Measurements from ENCODE around the gene NPTX2. TPM values are rescaled to one million over a fixed set of nuclear protein-coding genes. Genes with fewer than 3 reads are reported as not detected.
"Not testable (repeated sequence)": the region's sequence is repeated elsewhere in the genome, so short reads cannot be mapped to it uniquely, and the experiment has no call there.

The NPTX2 gene
- total RNA-seq, 3 donors from 2014 or later (not counting 1 experiment from before 2014, with no cell fraction given), result 0.14 TPM; not detected in 2

DNA sequence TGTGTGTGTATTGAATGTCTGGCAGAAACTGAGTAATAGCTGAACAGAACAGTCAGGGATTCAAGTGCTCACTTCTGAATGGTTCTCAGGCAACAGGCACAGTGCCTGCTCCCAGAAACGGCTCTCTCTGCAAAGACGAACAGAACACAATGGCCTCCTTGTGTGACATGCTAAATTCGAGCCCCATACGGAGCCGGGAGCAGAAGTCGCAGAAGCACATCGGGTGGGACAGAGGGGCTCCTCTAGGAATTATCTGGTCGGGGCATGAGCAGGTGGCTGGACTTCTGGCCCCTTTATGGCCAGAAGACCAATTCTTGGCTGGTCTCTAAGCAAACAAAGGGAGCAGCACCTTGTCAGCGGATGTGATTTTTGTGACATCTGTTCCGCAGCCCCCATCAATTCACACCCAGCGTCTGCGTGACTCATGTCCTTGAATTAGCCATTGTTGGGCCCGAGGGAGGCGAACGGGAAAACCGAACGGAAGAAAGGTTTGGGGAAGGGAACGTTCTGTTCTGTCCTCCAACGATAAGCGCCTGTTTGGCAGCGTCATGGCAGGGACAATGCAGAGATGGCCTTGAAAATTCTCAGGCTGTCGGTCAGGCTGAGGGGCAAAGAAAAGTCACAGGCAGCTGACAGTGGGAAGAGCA is 47.3 kb upstream of the NPTX2 start:
- Histone ChIP-seq H3K4me1 (ENCODE audit: control insufficient read depth, insufficient read depth, low read length) (no peaks in the 10 kb centered on the region), H3K36me3 (ENCODE audit: control insufficient read depth, insufficient read depth, low read length) (no peaks in the 10 kb centered on the region), H3K27me3 (ENCODE audit: control insufficient read depth, insufficient read depth, low read length) (no peaks in the 10 kb centered on the region), H3K4me3 (ENCODE audit: low read length) (no peak overlapping the region), H3K9me3 (ENCODE audit: control insufficient read depth, insufficient read depth, low read length) (no peaks in the 10 kb centered on the region), H3K27ac (ENCODE audit: low read length) (no peak overlapping the region)
- intact Hi-C loops (cut with micrococcal nuclease), result no loop called here
- TF ChIP-seq, protein P1, sequence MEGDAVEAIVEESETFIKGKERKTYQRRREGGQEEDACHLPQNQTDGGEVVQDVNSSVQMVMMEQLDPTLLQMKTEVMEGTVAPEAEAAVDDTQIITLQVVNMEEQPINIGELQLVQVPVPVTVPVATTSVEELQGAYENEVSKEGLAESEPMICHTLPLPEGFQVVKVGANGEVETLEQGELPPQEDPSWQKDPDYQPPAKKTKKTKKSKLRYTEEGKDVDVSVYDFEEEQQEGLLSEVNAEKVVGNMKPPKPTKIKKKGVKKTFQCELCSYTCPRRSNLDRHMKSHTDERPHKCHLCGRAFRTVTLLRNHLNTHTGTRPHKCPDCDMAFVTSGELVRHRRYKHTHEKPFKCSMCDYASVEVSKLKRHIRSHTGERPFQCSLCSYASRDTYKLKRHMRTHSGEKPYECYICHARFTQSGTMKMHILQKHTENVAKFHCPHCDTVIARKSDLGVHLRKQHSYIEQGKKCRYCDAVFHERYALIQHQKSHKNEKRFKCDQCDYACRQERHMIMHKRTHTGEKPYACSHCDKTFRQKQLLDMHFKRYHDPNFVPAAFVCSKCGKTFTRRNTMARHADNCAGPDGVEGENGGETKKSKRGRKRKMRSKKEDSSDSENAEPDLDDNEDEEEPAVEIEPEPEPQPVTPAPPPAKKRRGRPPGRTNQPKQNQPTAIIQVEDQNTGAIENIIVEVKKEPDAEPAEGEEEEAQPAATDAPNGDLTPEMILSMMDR (IDR thresholded peaks at IDR 0.05), result no peak
- Mint-ChIP-seq H3K27me3 (ENCODE audit: low read depth in 2 of 2) (no peaks in the 10 kb centered on the region), H3K4me3 (no peak overlapping the region), H3K9me3 (no peaks in the 10 kb centered on the region), H3K36me3 (no peaks in the 10 kb centered on the region), H3K4me1 (no peaks in the 10 kb centered on the region), H3K27ac (no peak overlapping the region)
- no peak for ATAC-seq
- 80% methylated on average over 22 of the region's 22 CpGs for WGBS (ENCODE audit: insufficient coverage)
- DNase-seq, result no peak

DNA sequence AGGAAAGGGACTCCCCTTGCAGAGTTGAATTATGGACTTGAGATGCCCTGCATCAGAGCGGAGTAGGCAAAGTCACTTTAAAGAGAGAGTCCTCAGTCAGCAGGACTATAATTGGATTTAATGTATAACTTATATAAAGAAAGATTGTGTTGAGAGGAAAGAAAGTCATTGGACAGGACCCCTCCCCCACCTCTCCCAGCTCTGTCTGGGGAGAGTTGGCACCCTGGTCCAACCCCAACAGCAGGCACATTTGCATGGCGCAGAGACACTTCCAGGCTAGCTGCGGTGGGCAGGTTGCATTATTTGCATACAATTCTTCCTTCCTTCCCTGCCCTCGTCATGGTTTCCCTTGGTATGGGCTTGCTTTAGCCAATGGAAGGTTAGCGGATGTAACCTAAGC is 46.1 kb upstream of the NPTX2 start:
- peaks cover 4 to 6% of the 10 kb centered on the region in 2 donors for H3K9me3 Mint-ChIP-seq
- H3K36me3 Mint-ChIP-seq, result no peaks in the 10 kb centered on the region
- WGBS (ENCODE audit: insufficient coverage), result 76% methylated on average over 5 of the region's 5 CpGs
- ATAC-seq (no peak), DNase-seq (no peak)
- H3K27me3 Mint-ChIP-seq (ENCODE audit: low read depth in 2 of 2), result no peaks in the 10 kb centered on the region
- no peaks in the 10 kb centered on the region for H3K4me1 ChIP-seq (ENCODE audit: control insufficient read depth, insufficient read depth, low read length)
- no peaks in the 10 kb centered on the region for H3K4me1 Mint-ChIP-seq
- H3K36me3 ChIP-seq (ENCODE audit: control insufficient read depth, insufficient read depth, low read length), result no peaks in the 10 kb centered on the region
- TF ChIP-seq, protein P1 (IDR thresholded peaks at IDR 0.05), result no peak
- H3K4me3 Mint-ChIP-seq, result no peak overlapping the region
- H3K27ac ChIP-seq (ENCODE audit: low read length), result no peak overlapping the region
- no peak overlapping the region for H3K4me3 ChIP-seq (ENCODE audit: low read length)
- no peaks in the 10 kb centered on the region for H3K27me3 ChIP-seq (ENCODE audit: control insufficient read depth, insufficient read depth, low read length)
- H3K27ac Mint-ChIP-seq, result no peak overlapping the region
- peaks cover 5% of the 10 kb centered on the region for H3K9me3 ChIP-seq (ENCODE audit: control insufficient read depth, insufficient read depth, low read length)
- intact Hi-C loops (cut with micrococcal nuclease), result no loop called here

DNA sequence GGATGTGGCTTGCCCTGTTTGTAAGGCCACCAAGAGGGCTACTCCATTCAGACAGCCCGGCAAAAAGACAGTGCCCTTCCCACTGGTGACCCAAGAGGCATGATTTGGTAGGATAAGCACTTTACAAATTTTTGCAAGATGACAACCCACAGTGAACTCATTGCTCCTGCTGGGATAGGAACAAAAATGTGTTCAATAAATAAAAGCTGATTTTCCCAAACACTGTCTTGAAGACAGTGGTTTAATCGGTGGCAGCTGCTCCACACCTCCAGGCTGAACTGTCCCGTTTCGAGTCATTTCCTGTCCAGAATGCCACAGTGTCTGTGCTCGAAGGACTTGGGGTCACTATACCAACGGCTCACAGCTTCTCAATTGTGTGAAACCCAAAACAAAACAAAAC is 45.1 kb upstream of the NPTX2 start:
- TF ChIP-seq, protein P1 (IDR thresholded peaks at IDR 0.05), result no peak
- Histone ChIP-seq H3K4me1 (ENCODE audit: control insufficient read depth, insufficient read depth, low read length) (no peaks in the 10 kb centered on the region), H3K36me3 (ENCODE audit: control insufficient read depth, insufficient read depth, low read length) (no peaks in the 10 kb centered on the region), H3K4me3 (ENCODE audit: low read length) (no peak overlapping the region), H3K9me3 (ENCODE audit: control insufficient read depth, insufficient read depth, low read length) (peaks cover 12% of the 10 kb centered on the region), H3K27me3 (ENCODE audit: control insufficient read depth, insufficient read depth, low read length) (no peaks in the 10 kb centered on the region), H3K27ac (ENCODE audit: low read length) (no peak overlapping the region)
- Mint-ChIP-seq H3K4me1 (no peaks in the 10 kb centered on the region), H3K27ac (no peak overlapping the region), H3K4me3 (no peak overlapping the region), H3K9me3 (peaks cover 6 to 10% of the 10 kb centered on the region in 2 donors), H3K36me3 (no peaks in the 10 kb centered on the region), H3K27me3 (ENCODE audit: low read depth in 2 of 2) (no peaks in the 10 kb centered on the region)
- intact Hi-C loops (cut with micrococcal nuclease), result no loop called here
- WGBS (ENCODE audit: insufficient coverage), result 53% methylated on average over 6 of the region's 6 CpGs
- DNase-seq (no peak), ATAC-seq (no peak)

DNA sequence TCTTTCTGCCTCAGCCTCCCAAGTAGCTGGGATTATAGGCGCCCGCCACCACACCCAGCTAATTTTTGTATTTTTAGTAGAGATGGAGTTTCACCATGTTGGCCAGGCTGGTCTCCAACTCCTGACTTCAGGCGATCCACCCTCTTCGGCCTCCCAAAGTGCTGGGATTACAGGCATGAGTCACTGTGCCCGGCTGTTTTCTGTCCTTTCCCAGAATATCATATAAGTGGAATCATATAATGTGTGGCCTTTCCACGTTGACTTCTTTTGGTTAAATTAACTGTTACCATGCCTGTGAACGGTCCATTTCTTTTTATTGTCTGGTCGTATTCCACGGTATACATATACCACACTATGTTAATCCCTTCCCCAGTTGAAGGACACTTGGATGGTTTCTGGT is 44.4 kb upstream of the NPTX2 start:
- H3K4me1 ChIP-seq (ENCODE audit: control insufficient read depth, insufficient read depth, low read length); H3K27me3 ChIP-seq (ENCODE audit: control insufficient read depth, insufficient read depth, low read length); ATAC-seq; H3K36me3 Mint-ChIP-seq; DNase-seq; H3K27ac ChIP-seq (ENCODE audit: low read length); H3K4me1 Mint-ChIP-seq; H3K36me3 ChIP-seq (ENCODE audit: control insufficient read depth, insufficient read depth, low read length); intact Hi-C loops (cut with micrococcal nuclease); H3K4me3 ChIP-seq (ENCODE audit: low read length); H3K4me3 Mint-ChIP-seq; H3K27ac Mint-ChIP-seq; H3K27me3 Mint-ChIP-seq (ENCODE audit: low read depth in 2 of 2): not testable (repeated sequence)
- 94% methylated on average over 5 of the region's 9 CpGs for WGBS (ENCODE audit: insufficient coverage)
- H3K9me3 Mint-ChIP-seq, result peaks cover 6 to 11% of the 10 kb centered on the region in 2 donors
- peaks cover 18% of the 10 kb centered on the region for H3K9me3 ChIP-seq (ENCODE audit: control insufficient read depth, insufficient read depth, low read length)

Measured in natural killer cell (primary cell).